ENCODE data around the gene KLHL33. TPM values are rescaled to one million over a fixed set of nuclear protein-coding genes. Genes with fewer than 3 reads are reported as not detected.
"Not testable (repeated sequence)": the region's sequence is repeated elsewhere in the genome, so short reads cannot be mapped to it uniquely, and the experiment has no call there.

Gene KLHL33
- total RNA-seq, 2 donors from 2014 or later = 0.26 TPM; not detected in 1

- peaks cover 38% of the 10 kb centered on the region for H3K4me1 ChIP-seq
- H3K36me3 ChIP-seq (replicated peaks in 1 of 2; ENCODE audit: insufficient read depth in 1 of 2, low read depth in 2 of 2) = peaks cover 3 to 32% of the 10 kb centered on the region in 2 donors
- intact Hi-C loops (cut with DNase I) = no loop called here
- no peaks in the 10 kb centered on the region for H3K9me3 ChIP-seq
- no peaks in the 10 kb centered on the region for H3K27me3 ChIP-seq
- WGBS, 2 donors = 0% methylated on average over 43 to 56 of the region's 56 CpGs
- H3K27ac ChIP-seq = peak within 1 kb of the TSS; percentile 90 to 97 (median 96)
- peak; percentile 98 to 99 (median 99) for DNase-seq
- TF ChIP-seq CTCF (IDR thresholded peaks at IDR 0.05) (peak in 4 of 7 experiments; percentile 5 to 23 (median 15)), POLR2A (IDR thresholded peaks at IDR 0.05) (peak; percentile 57 to 93 (median 93))
- peak; percentile 94 for ATAC-seq
- peak within 1 kb of the TSS; percentile 82 to 95 for H3K4me3 ChIP-seq
Measured at GRCh38 chr14:20454516-20455354, 18.8 kb upstream of the KLHL33 start, which contains the start of the genes APEX1 and OSGEP. TSS of gene APEX1 (plus strand) at chr14:20455226. CDS start at chr14:20455646, 420 bp downstream. TSS of gene OSGEP (minus strand) at chr14:20454812. CDS start at chr14:20454683, 129 bp downstream.

- H3K27ac ChIP-seq; H3K27me3 ChIP-seq; intact Hi-C loops (cut with DNase I); H3K4me3 ChIP-seq; DNase-seq; ATAC-seq; H3K9me3 ChIP-seq: not testable (repeated sequence)
- H3K36me3 ChIP-seq (replicated peaks in 1 of 2; ENCODE audit: insufficient read depth in 1 of 2, low read depth in 2 of 2) = peaks cover 19 to 26% of the 10 kb centered on the region in 2 donors
- 92 to 93% methylated on average over 8 of the region's 8 CpGs for WGBS, 2 donors
- peaks cover 28% of the 10 kb centered on the region for H3K4me1 ChIP-seq
Measured at GRCh38 chr14:20452831-20453230, 16.9 kb upstream of the KLHL33 start.

- H3K36me3 ChIP-seq (replicated peaks in 1 of 2; ENCODE audit: insufficient read depth in 1 of 2, low read depth in 2 of 2) = peaks cover 27 to 32% of the 10 kb centered on the region in 2 donors
- ATAC-seq = no peak
- intact Hi-C loops (cut with DNase I) = no loop called here
Measured at GRCh38 chr14:20446889-20447288, 10.9 kb upstream of the KLHL33 start.

GRCh38 chr14:20443650-20444049, 7.7 kb upstream of the KLHL33 start:
- H3K9me3 ChIP-seq; H3K4me1 ChIP-seq; DNase-seq; H3K4me3 ChIP-seq; ATAC-seq; H3K27ac ChIP-seq; intact Hi-C loops (cut with DNase I); H3K27me3 ChIP-seq: not testable (repeated sequence)
- peaks cover 17 to 22% of the 10 kb centered on the region in 2 donors for H3K36me3 ChIP-seq (replicated peaks in 1 of 2; ENCODE audit: insufficient read depth in 1 of 2, low read depth in 2 of 2)
- WGBS, 2 donors = 53 to 65% methylated on average over 4 of the region's 4 CpGs

More at GRCh38 chr14:20446889-20447288, 10.9 kb upstream of the KLHL33 start:
- 93 to 94% methylated on average over 5 of the region's 5 CpGs for WGBS, 2 donors
- no peak for DNase-seq
- Histone ChIP-seq H3K9me3 (no peaks in the 10 kb centered on the region), H3K27ac (no peak overlapping the region), H3K4me1 (no peaks in the 10 kb centered on the region), H3K4me3 (no peak overlapping the region), H3K27me3 (no peaks in the 10 kb centered on the region)
- TF ChIP-seq POLR2A (IDR thresholded peaks at IDR 0.05) = no peak
- no peak for TF ChIP-seq CTCF (IDR thresholded peaks at IDR 0.05)

GRCh38 chr14:20441461-20441860, 5.5 kb upstream of the KLHL33 start:
- intact Hi-C loops (cut with DNase I) = no loop called here
- DNase-seq (no peak), ATAC-seq (no peak)
- Histone ChIP-seq H3K27ac (no peak overlapping the region), H3K4me1 (no peaks in the 10 kb centered on the region), H3K4me3 (no peak overlapping the region), H3K9me3 (no peaks in the 10 kb centered on the region), H3K27me3 (no peaks in the 10 kb centered on the region), H3K36me3 (replicated peaks in 1 of 2; ENCODE audit: insufficient read depth in 1 of 2, low read depth in 2 of 2) (peaks cover under 1 to 8% of the 10 kb centered on the region in 2 donors)
- 90% methylated on average over 2 of the region's 2 CpGs for whole genome bisulfite sequencing, 2 donors
- TF ChIP-seq POLR2A (IDR thresholded peaks at IDR 0.05) = no peak
- no peak for TF ChIP-seq CTCF (IDR thresholded peaks at IDR 0.05)

Measured in body of pancreas (tissue), 4 donors.